ENCODE data around the gene EYA2. TPM values are rescaled to one million over a fixed set of nuclear protein-coding genes. Genes with fewer than 3 reads are reported as not detected.

Gene EYA2
- total and polyA plus RNA-seq, 2 donors (not counting 1 experiment from before 2014, with no cell fraction given), result 1.1 to 2.8 TPM

DNA sequence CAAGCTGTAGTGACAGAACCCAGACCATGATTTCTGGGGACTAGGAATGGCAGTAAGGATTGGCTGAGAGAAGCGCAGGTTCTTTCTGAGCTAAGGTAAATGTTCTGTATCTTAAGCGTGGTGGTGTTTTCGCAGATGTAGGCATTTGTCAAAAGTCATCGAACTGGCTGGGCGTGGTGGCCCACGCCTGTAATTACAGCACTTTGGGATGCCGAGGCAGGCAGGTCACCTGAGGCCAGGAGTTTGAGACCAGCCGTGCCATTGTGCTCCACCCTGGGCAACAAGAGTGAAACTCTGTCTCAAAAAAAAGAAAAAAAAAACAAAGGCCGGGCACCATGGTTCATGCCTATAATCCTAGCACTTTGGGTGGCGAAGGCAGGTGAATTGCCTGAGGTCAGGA lies 40.7 kb upstream of the EYA2 start:
- POLR2A ChIA-PET, result no interaction called here
- Histone ChIP-seq H3K4me1 (ENCODE audit: control insufficient read depth in 2 of 2, insufficient read depth in 2 of 2, low read length in 2 of 2) (no peaks in the 10 kb centered on the region), H3K27me3 (replicated peaks in 1 of 4; ENCODE audit: control extremely low read depth in 1 of 4, control insufficient read depth in 3 of 4, insufficient read depth in 4 of 4, low read length in 3 of 4) (peaks cover 0 to 8% (median 0%) of the 10 kb centered on the region in 4 experiments), H3K9me3 (ENCODE audit: control extremely low read depth in 1 of 3, control insufficient read depth in 2 of 3, insufficient read depth in 1 of 3, low read length in 2 of 3) (peaks cover 0 to 4% (median 0%) of the 10 kb centered on the region in 3 donors), H4K20me1 (ENCODE audit: control insufficient read depth, insufficient read depth, low read length, poor library complexity, severe bottlenecking) (no peaks in the 10 kb centered on the region), H3K79me2 (ENCODE audit: control insufficient read depth, insufficient read depth, low read length) (no peaks in the 10 kb centered on the region), H3K9ac (ENCODE audit: low read length) (no peak overlapping the region), H3K4me2 (replicated peaks; ENCODE audit: low read depth, low read length, poor library complexity, severe bottlenecking) (no peak overlapping the region), H3K27ac (ENCODE audit: low read length in 2 of 2) (no peak overlapping the region), H3K4me3 (ENCODE audit: control extremely low read depth in 1 of 5, extremely low read depth in 1 of 5, insufficient read depth in 1 of 5, low read depth in 2 of 5, low read length in 4 of 5) (no peak overlapping the region), H3K36me3 (replicated peaks in 1 of 2; ENCODE audit: control extremely low read depth in 1 of 2, control insufficient read depth in 1 of 2, extremely low read depth in 1 of 2, insufficient read depth in 2 of 2, low read length in 1 of 2) (no peaks in the 10 kb centered on the region), H2AFZ (ENCODE audit: insufficient read depth, low read depth, low read length, poor library complexity, severe bottlenecking) (no peak overlapping the region)
- WGBS (ENCODE audit: insufficient coverage), result 93% methylated on average over 8 of the region's 10 CpGs
- DNase-seq, result no peak
- CTCF ChIA-PET, result no interaction called here
- intact Hi-C loops (cut with micrococcal nuclease), result no loop called here
- H3K9me3 Mint-ChIP-seq (ENCODE audit: insufficient read depth), result peaks cover 3% of the 10 kb centered on the region
- no peak overlapping the region for H3K27ac Mint-ChIP-seq
- ATAC-seq (ENCODE audit: low read depth), result no peak
- TF ChIP-seq, protein P1, sequence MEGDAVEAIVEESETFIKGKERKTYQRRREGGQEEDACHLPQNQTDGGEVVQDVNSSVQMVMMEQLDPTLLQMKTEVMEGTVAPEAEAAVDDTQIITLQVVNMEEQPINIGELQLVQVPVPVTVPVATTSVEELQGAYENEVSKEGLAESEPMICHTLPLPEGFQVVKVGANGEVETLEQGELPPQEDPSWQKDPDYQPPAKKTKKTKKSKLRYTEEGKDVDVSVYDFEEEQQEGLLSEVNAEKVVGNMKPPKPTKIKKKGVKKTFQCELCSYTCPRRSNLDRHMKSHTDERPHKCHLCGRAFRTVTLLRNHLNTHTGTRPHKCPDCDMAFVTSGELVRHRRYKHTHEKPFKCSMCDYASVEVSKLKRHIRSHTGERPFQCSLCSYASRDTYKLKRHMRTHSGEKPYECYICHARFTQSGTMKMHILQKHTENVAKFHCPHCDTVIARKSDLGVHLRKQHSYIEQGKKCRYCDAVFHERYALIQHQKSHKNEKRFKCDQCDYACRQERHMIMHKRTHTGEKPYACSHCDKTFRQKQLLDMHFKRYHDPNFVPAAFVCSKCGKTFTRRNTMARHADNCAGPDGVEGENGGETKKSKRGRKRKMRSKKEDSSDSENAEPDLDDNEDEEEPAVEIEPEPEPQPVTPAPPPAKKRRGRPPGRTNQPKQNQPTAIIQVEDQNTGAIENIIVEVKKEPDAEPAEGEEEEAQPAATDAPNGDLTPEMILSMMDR (IDR thresholded peaks at IDR 0.05), result no peak
- no peak for TF ChIP-seq EZH2 (IDR thresholded peaks at IDR 0.05; ENCODE audit: borderline replicate concordance, insufficient read depth, low read depth, low read length, poor library complexity, severe bottlenecking)
- peaks cover 18% of the 10 kb centered on the region for H3K27me3 Mint-ChIP-seq
- no peaks in the 10 kb centered on the region for H3K4me1 Mint-ChIP-seq
- no peak overlapping the region for H3K4me3 Mint-ChIP-seq

GRCh38 chr20:46857061-46857831 lies 37.4 kb upstream of the EYA2 start:
- peaks cover 3% of the 10 kb centered on the region for H3K9me3 Mint-ChIP-seq (ENCODE audit: insufficient read depth)

More at GRCh38 chr20:46857061-46857831, 37.4 kb upstream of the EYA2 start:
- TF ChIP-seq EZH2 (IDR thresholded peaks at IDR 0.05; ENCODE audit: borderline replicate concordance, insufficient read depth, low read depth, low read length, poor library complexity, severe bottlenecking), result no peak
- TF ChIP-seq, protein P1 (IDR thresholded peaks at IDR 0.05), result no peak
- no peak overlapping the region for H2AFZ ChIP-seq (ENCODE audit: insufficient read depth, low read depth, low read length, poor library complexity, severe bottlenecking)
- H3K27me3 ChIP-seq (replicated peaks in 1 of 4; ENCODE audit: control extremely low read depth in 1 of 4, control insufficient read depth in 3 of 4, insufficient read depth in 4 of 4, low read length in 3 of 4), result peaks cover 0 to under 1% (median 0%) of the 10 kb centered on the region in 4 experiments
- WGBS (ENCODE audit: insufficient coverage), result 73% methylated on average over 6 of the region's 6 CpGs
- H3K79me2 ChIP-seq (ENCODE audit: control insufficient read depth, insufficient read depth, low read length), result no peaks in the 10 kb centered on the region
- Mint-ChIP-seq H3K27ac (no peak overlapping the region), H3K4me3 (no peak overlapping the region), H3K27me3 (peaks cover 12% of the 10 kb centered on the region), H3K4me1 (no peaks in the 10 kb centered on the region)
- H3K9me3 ChIP-seq (ENCODE audit: control extremely low read depth in 1 of 3, control insufficient read depth in 2 of 3, insufficient read depth in 1 of 3, low read length in 2 of 3), result peaks cover 0 to 4% (median 0%) of the 10 kb centered on the region in 3 donors
- no peaks in the 10 kb centered on the region for H4K20me1 ChIP-seq (ENCODE audit: control insufficient read depth, insufficient read depth, low read length, poor library complexity, severe bottlenecking)
- intact Hi-C loops (cut with micrococcal nuclease), result no loop called here
- H3K4me2 ChIP-seq (replicated peaks; ENCODE audit: low read depth, low read length, poor library complexity, severe bottlenecking), result no peak overlapping the region
- DNase-seq, result no peak
- CTCF ChIA-PET, result no interaction called here
- no peak for ATAC-seq (ENCODE audit: low read depth)
- no peak overlapping the region for H3K4me3 ChIP-seq (ENCODE audit: control extremely low read depth in 1 of 5, extremely low read depth in 1 of 5, insufficient read depth in 1 of 5, low read depth in 2 of 5, low read length in 4 of 5)
- H3K36me3 ChIP-seq (replicated peaks in 1 of 2; ENCODE audit: control extremely low read depth in 1 of 2, control insufficient read depth in 1 of 2, extremely low read depth in 1 of 2, insufficient read depth in 2 of 2, low read length in 1 of 2), result no peaks in the 10 kb centered on the region
- H3K4me1 ChIP-seq (ENCODE audit: control insufficient read depth in 2 of 2, insufficient read depth in 2 of 2, low read length in 2 of 2), result no peaks in the 10 kb centered on the region
- POLR2A ChIA-PET, result no interaction called here
- H3K27ac ChIP-seq (ENCODE audit: low read length in 2 of 2), result no peak overlapping the region
- no peak overlapping the region for H3K9ac ChIP-seq (ENCODE audit: low read length)

All from B cell (primary cell).